GM23338 (cell line): ENCODE results near the gene VAPA. TPM values are rescaled to one million over a fixed set of nuclear protein-coding genes. Genes with fewer than 3 reads are reported as not detected.

Experiments
- ATAC-seq: fragments of 200-7000 bp; cut with Tn5 transposase; 3 replicates; pipeline ENCODE4 v1.9.1; 2020
- DNase-seq: peaks from one replicate; pipeline ENCODE4 v3.0.0-alpha.2; 2015; ENCODE audit warnings: low spot score
- H2AFZ ChIP-seq: fragments of 200-600 bp; sonication (generic); 2 replicates; pipeline ENCODE4 v1.8.0; 2016; ENCODE audit warnings: antibody characterized with exemption, mild to moderate bottlenecking, moderate library complexity
- H3F3A ChIP-seq: fragments of 200-600 bp; sonication (generic); replicated peaks from 2 replicates; pipeline ENCODE4 v1.8.0; 2017; ENCODE audit warnings: antibody characterized with exemption, mixed run types, low read depth
- H3K27ac ChIP-seq: fragments of 200-600 bp; sonication (generic); 2 replicates; pipeline ENCODE4 v1.6.1; 2016; ENCODE audit warnings: low read depth
- H3K27me3 ChIP-seq: fragments of 200-600 bp; sonication (generic); 2 replicates; pipeline ENCODE4 v1.8.0; 2016; ENCODE audit warnings: mild to moderate bottlenecking, mixed run types, moderate library complexity; ENCODE audit not compliant: insufficient read depth
- H3K36me3 ChIP-seq: fragments of 200-600 bp; sonication (generic); 2 replicates; pipeline ENCODE4 v1.8.0; 2016; ENCODE audit warnings: mild to moderate bottlenecking; ENCODE audit not compliant: insufficient read depth
- H3K4me1 ChIP-seq: fragments of 200-600 bp; sonication (generic); 2 replicates; pipeline ENCODE4 v1.8.0; 2016; ENCODE audit warnings: mild to moderate bottlenecking, moderate library complexity; ENCODE audit not compliant: insufficient read depth
- H3K4me2 ChIP-seq: fragments of 200-600 bp; sonication (generic); 2 replicates; pipeline ENCODE4 v1.7.1; 2017; ENCODE audit warnings: mixed run types
- H3K4me3 ChIP-seq: fragments of 200-600 bp; sonication (generic); 2 replicates; pipeline ENCODE4 v1.6.1; 2016; ENCODE audit warnings: mixed run types
- H3K79me2 ChIP-seq: fragments of 200-600 bp; sonication (generic); replicated peaks from 2 replicates; pipeline ENCODE4 v1.8.0; 2017; ENCODE audit warnings: mild to moderate bottlenecking; ENCODE audit not compliant: insufficient read depth
- H3K9me2 ChIP-seq: fragments of 200-600 bp; sonication (generic); 2 replicates; pipeline ENCODE4 v1.8.0; 2017; ENCODE audit not compliant: insufficient read depth
- H4K20me1 ChIP-seq: fragments of 200-600 bp; sonication (generic); replicated peaks from 2 replicates; pipeline ENCODE4 v1.8.0; 2017; ENCODE audit warnings: mild to moderate bottlenecking; ENCODE audit not compliant: insufficient read depth
- H3K27ac Mint-ChIP-seq: 2 replicates; pipeline ENCODE4 v1.8.0; 2020; ENCODE audit warnings: inconsistent platforms, mild to moderate bottlenecking, moderate library complexity, mixed read lengths
- H3K27me3 Mint-ChIP-seq: 3 replicates; pipeline ENCODE4 v1.8.0; 2022; ENCODE audit warnings: low read depth, mild to moderate bottlenecking, moderate library complexity, mixed read lengths, inconsistent platforms; ENCODE audit not compliant: insufficient read depth, poor library complexity
- H3K36me3 Mint-ChIP-seq: 3 replicates; pipeline ENCODE4 v1.8.0; 2021; ENCODE audit warnings: low read depth, mild to moderate bottlenecking, inconsistent platforms, moderate library complexity, mixed read lengths
- H3K4me1 Mint-ChIP-seq: 3 replicates; pipeline ENCODE4 v1.8.0; 2020; ENCODE audit warnings: mild to moderate bottlenecking, inconsistent platforms, mixed read lengths
- H3K4me3 Mint-ChIP-seq: 3 replicates; pipeline ENCODE4 v1.8.0; 2021; ENCODE audit warnings: moderate library complexity, mild to moderate bottlenecking, inconsistent platforms, mixed read lengths
- H3K9me3 Mint-ChIP-seq: 3 replicates; pipeline ENCODE4 v1.8.0; 2020; ENCODE audit warnings: moderate library complexity, mild to moderate bottlenecking, inconsistent platforms, mixed read lengths
- CREB1 ChIP-seq: fragments of 250-450 bp; sonication (Bioruptor Pico); IDR thresholded peaks from 2 replicates; pipeline ENCODE4 v1.5.0; 2020; ENCODE audit warnings: low read depth, mild to moderate bottlenecking, moderate library complexity
- EZH2 ChIP-seq: fragments of 200-600 bp; sonication (generic); IDR thresholded peaks from one replicate; pipeline ENCODE4 v1.8.0; 2017; ENCODE audit warnings: antibody characterized with exemption, mild to moderate bottlenecking, low read depth; ENCODE audit not compliant: unreplicated experiment
- EZH2phosphoT487 ChIP-seq: fragments of 200-600 bp; sonication (generic); IDR thresholded peaks from one replicate; pipeline ENCODE4 v1.8.1; 2018; ENCODE audit warnings: antibody characterized with exemption; ENCODE audit not compliant: unreplicated experiment
- JUNB ChIP-seq: IDR thresholded peaks from one replicate; pipeline ENCODE4 v1.6.1; 2016; ENCODE audit warnings: antibody characterized with exemption; ENCODE audit not compliant: unreplicated experiment
- NANOG ChIP-seq: IDR thresholded peaks from 2 replicates; pipeline ENCODE4 v1.6.1; 2016; ENCODE audit warnings: antibody characterized with exemption, borderline replicate concordance
- POLR2AphosphoS5 ChIP-seq: IDR thresholded peaks from 2 replicates; pipeline ENCODE4 v1.6.1; 2016; ENCODE audit warnings: antibody characterized with exemption, low read depth
- REST ChIP-seq: IDR thresholded peaks from one replicate; pipeline ENCODE4 v1.6.1; 2018; ENCODE audit warnings: antibody characterized with exemption; ENCODE audit not compliant: unreplicated experiment
- STAT1 ChIP-seq: IDR thresholded peaks from one replicate; pipeline ENCODE4 v1.6.1; 2016; ENCODE audit warnings: antibody characterized with exemption; ENCODE audit not compliant: unreplicated experiment
- ZNF114 ChIP-seq: fragments of 250-450 bp; sonication (Bioruptor Pico); IDR thresholded peaks from 2 replicates; pipeline ENCODE4 v1.5.0; 2020; ENCODE audit warnings: mild to moderate bottlenecking, moderate library complexity
- ZNF331 ChIP-seq: fragments of 250-450 bp; sonication (Bioruptor Pico); IDR thresholded peaks from 2 replicates; pipeline ENCODE4 v1.5.0; 2020; ENCODE audit warnings: low read depth, mild to moderate bottlenecking, moderate library complexity
- polyA plus RNA-seq: library from polyadenylated mRNA; unstranded; fragments of >200 nt; fragmentation: Nextera tagmentation; extraction: Ambion mirVana; gene quantifications from 2 replicates; pipeline ENCODE4 v1.2.1, GENCODE V29; 2016
- total RNA-seq: library from RNA; depleted of rRNA; stranded (reverse); fragments of >200 nt; shearing (Covaris generic); gene quantifications from 2 replicates; pipeline ENCODE4 v1.2.3, GENCODE V29; 2014
- TF ChIP-seq, protein P1 (sequence below): IDR thresholded peaks from 2 replicates; pipeline ENCODE4 v1.6.1; 2016; ENCODE audit warnings: antibody characterized with exemption
- TF ChIP-seq, protein P2 (sequence below): fragments of 250-450 bp; sonication (Bioruptor Pico); IDR thresholded peaks from 2 replicates; pipeline ENCODE4 v1.5.0; 2020; ENCODE audit warnings: mild to moderate bottlenecking, moderate library complexity
- TF ChIP-seq, protein P3 (sequence below), 2 experiments: fragments of 200-600 bp in 1 of 2; sonication (generic) in 1 of 2; conservative IDR thresholded peaks; 2 replicates each; pipeline versions ENCODE4 v1.5.1 to v1.6.1; 2016 to 2017; ENCODE audit warnings: antibody characterized with exemption in 2 of 2, low read depth in 2 of 2, mild to moderate bottlenecking in 2 of 2, moderate library complexity in 1 of 2

The VAPA gene
- total and polyA plus RNA-seq, 2 experiments from 2014 or later = 162 to 178 TPM

GRCh38 chr18:9994026-9994570, 80.3 kb downstream of the VAPA start:
- H3K27ac Mint-ChIP-seq = no peak overlapping the region
- no peak for DNase-seq
- H3K27me3 Mint-ChIP-seq = peaks cover 5% of the 10 kb centered on the region
- H3K36me3 Mint-ChIP-seq = no peaks in the 10 kb centered on the region; the same call in 2 of the 3 replicates
- Histone ChIP-seq H3K36me3 (no peaks in the 10 kb centered on the region), H3F3A (no peaks in the 10 kb centered on the region), H4K20me1 (no peaks in the 10 kb centered on the region), H2AFZ (no peak overlapping the region), H3K4me3 (no peak overlapping the region), H3K4me1 (no peaks in the 10 kb centered on the region), H3K27ac (no peak overlapping the region), H3K27me3 (no peaks in the 10 kb centered on the region), H3K9me2 (no peaks in the 10 kb centered on the region; the same call in 1 of the 2 replicates), H3K79me2 (no peaks in the 10 kb centered on the region), H3K4me2 (no peak overlapping the region)
- TF ChIP-seq STAT1 = no peak
- no peak for TF ChIP-seq ZNF114 (CRISPR knock-in tag)
- no peak for TF ChIP-seq JUNB
- TF ChIP-seq ZNF331 = no peak
- TF ChIP-seq, protein P1, sequence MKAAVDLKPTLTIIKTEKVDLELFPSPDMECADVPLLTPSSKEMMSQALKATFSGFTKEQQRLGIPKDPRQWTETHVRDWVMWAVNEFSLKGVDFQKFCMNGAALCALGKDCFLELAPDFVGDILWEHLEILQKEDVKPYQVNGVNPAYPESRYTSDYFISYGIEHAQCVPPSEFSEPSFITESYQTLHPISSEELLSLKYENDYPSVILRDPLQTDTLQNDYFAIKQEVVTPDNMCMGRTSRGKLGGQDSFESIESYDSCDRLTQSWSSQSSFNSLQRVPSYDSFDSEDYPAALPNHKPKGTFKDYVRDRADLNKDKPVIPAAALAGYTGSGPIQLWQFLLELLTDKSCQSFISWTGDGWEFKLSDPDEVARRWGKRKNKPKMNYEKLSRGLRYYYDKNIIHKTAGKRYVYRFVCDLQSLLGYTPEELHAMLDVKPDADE = no peak
- TF ChIP-seq REST = no peak
- TF ChIP-seq NANOG = no peak
- TF ChIP-seq, protein P2, sequence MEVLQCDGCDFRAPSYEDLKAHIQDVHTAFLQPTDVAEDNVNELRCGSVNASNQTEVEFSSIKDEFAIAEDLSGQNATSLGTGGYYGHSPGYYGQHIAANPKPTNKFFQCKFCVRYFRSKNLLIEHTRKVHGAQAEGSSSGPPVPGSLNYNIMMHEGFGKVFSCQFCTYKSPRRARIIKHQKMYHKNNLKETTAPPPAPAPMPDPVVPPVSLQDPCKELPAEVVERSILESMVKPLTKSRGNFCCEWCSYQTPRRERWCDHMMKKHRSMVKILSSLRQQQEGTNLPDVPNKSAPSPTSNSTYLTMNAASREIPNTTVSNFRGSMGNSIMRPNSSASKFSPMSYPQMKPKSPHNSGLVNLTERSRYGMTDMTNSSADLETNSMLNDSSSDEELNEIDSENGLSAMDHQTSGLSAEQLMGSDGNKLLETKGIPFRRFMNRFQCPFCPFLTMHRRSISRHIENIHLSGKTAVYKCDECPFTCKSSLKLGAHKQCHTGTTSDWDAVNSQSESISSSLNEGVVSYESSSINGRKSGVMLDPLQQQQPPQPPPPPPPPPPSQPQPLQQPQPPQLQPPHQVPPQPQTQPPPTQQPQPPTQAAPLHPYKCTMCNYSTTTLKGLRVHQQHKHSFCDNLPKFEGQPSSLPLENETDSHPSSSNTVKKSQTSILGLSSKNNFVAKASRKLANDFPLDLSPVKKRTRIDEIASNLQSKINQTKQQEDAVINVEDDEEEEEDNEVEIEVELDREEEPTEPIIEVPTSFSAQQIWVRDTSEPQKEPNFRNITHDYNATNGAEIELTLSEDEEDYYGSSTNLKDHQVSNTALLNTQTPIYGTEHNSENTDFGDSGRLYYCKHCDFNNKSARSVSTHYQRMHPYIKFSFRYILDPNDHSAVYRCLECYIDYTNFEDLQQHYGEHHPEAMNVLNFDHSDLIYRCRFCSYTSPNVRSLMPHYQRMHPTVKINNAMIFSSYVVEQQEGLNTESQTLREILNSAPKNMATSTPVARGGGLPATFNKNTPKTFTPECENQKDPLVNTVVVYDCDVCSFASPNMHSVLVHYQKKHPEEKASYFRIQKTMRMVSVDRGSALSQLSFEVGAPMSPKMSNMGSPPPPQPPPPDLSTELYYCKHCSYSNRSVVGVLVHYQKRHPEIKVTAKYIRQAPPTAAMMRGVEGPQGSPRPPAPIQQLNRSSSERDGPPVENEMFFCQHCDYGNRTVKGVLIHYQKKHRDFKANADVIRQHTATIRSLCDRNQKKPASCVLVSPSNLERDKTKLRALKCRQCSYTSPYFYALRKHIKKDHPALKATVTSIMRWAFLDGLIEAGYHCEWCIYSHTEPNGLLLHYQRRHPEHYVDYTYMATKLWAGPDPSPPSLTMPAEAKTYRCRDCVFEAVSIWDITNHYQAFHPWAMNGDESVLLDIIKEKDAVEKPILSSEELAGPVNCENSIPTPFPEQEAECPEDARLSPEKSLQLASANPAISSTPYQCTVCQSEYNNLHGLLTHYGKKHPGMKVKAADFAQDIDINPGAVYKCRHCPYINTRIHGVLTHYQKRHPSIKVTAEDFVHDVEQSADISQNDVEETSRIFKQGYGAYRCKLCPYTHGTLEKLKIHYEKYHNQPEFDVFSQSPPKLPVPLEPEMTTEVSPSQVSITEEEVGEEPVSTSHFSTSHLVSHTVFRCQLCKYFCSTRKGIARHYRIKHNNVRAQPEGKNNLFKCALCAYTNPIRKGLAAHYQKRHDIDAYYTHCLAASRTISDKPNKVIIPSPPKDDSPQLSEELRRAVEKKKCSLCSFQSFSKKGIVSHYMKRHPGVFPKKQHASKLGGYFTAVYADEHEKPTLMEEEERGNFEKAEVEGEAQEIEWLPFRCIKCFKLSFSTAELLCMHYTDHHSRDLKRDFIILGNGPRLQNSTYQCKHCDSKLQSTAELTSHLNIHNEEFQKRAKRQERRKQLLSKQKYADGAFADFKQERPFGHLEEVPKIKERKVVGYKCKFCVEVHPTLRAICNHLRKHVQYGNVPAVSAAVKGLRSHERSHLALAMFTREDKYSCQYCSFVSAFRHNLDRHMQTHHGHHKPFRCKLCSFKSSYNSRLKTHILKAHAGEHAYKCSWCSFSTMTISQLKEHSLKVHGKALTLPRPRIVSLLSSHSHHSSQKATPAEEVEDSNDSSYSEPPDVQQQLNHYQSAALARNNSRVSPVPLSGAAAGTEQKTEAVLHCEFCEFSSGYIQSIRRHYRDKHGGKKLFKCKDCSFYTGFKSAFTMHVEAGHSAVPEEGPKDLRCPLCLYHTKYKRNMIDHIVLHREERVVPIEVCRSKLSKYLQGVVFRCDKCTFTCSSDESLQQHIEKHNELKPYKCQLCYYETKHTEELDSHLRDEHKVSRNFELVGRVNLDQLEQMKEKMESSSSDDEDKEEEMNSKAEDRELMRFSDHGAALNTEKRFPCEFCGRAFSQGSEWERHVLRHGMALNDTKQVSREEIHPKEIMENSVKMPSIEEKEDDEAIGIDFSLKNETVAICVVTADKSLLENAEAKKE (CRISPR knock-in tag) = no peak
- no peak for TF ChIP-seq EZH2phosphoT487
- no peak for TF ChIP-seq EZH2
- TF ChIP-seq, protein P3, sequence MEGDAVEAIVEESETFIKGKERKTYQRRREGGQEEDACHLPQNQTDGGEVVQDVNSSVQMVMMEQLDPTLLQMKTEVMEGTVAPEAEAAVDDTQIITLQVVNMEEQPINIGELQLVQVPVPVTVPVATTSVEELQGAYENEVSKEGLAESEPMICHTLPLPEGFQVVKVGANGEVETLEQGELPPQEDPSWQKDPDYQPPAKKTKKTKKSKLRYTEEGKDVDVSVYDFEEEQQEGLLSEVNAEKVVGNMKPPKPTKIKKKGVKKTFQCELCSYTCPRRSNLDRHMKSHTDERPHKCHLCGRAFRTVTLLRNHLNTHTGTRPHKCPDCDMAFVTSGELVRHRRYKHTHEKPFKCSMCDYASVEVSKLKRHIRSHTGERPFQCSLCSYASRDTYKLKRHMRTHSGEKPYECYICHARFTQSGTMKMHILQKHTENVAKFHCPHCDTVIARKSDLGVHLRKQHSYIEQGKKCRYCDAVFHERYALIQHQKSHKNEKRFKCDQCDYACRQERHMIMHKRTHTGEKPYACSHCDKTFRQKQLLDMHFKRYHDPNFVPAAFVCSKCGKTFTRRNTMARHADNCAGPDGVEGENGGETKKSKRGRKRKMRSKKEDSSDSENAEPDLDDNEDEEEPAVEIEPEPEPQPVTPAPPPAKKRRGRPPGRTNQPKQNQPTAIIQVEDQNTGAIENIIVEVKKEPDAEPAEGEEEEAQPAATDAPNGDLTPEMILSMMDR (conservative IDR thresholded peaks at IDR 0.05; ENCODE audit: low read depth in 2 of 2) = no peak
- TF ChIP-seq CREB1 (CRISPR knock-in tag) = no peak
- no peak for TF ChIP-seq POLR2AphosphoS5
- no peak overlapping the region for H3K4me3 Mint-ChIP-seq
- no peaks in the 10 kb centered on the region for H3K4me1 Mint-ChIP-seq
- peaks cover 9% of the 10 kb centered on the region for H3K9me3 Mint-ChIP-seq
- ATAC-seq = no peak
